Osteoblast (primary cell): ENCODE results near the gene MUC4. TPM values are rescaled to one million over a fixed set of nuclear protein-coding genes. Genes with fewer than 3 reads are reported as not detected.

Experiments
- DNase-seq: peaks from one replicate; pipeline ENCODE4 v3.0.0; 2011; ENCODE audit warnings: low spot score, mixed read lengths; ENCODE audit not compliant: insufficient read length; ENCODE audit errors: missing footprints
- H2AFZ ChIP-seq: 2 replicates; pipeline ENCODE4 v1.6.0; 2011; ENCODE audit warnings: mild to moderate bottlenecking, low read length
- H3K27ac ChIP-seq: 2 replicates; pipeline ENCODE4 v1.5.1; 2011; ENCODE audit warnings: mild to moderate bottlenecking, low read depth, low read length, moderate library complexity
- H3K27me3 ChIP-seq: 2 replicates; pipeline ENCODE4 v1.6.0; 2012; ENCODE audit warnings: mild to moderate bottlenecking, control low read depth, inconsistent platforms, low read length, moderate library complexity; ENCODE audit not compliant: insufficient read depth
- H3K36me3 ChIP-seq: 2 replicates; pipeline ENCODE4 v1.5.1; 2011; ENCODE audit warnings: mild to moderate bottlenecking, low read length, control low read depth, moderate library complexity; ENCODE audit not compliant: insufficient read depth
- H3K4me1 ChIP-seq: 2 replicates; pipeline ENCODE4 v1.5.1; 2011; ENCODE audit warnings: mild to moderate bottlenecking, low read length, control low read depth, moderate library complexity; ENCODE audit not compliant: insufficient read depth
- H3K4me2 ChIP-seq: 2 replicates; pipeline ENCODE4 v1.6.0; 2011; ENCODE audit warnings: mild to moderate bottlenecking, low read length; ENCODE audit not compliant: insufficient read depth
- H3K4me3 ChIP-seq: fragments of 200-600 bp; sonication (generic); 3 replicates; pipeline ENCODE4 v1.5.1; 2012; ENCODE audit warnings: mild to moderate bottlenecking, low read length, inconsistent platforms; ENCODE audit not compliant: insufficient read depth
- H3K79me2 ChIP-seq: 2 replicates; pipeline ENCODE4 v1.6.0; 2012; ENCODE audit warnings: mild to moderate bottlenecking, low read length, control low read depth, inconsistent platforms; ENCODE audit not compliant: insufficient read depth
- H3K9me3 ChIP-seq: 2 replicates; pipeline ENCODE4 v1.5.1; 2011; ENCODE audit warnings: low read depth, low read length, control low read depth
- H4K20me1 ChIP-seq: 2 replicates; pipeline ENCODE4 v1.6.0; 2012; ENCODE audit warnings: mild to moderate bottlenecking, low read length, control low read depth; ENCODE audit not compliant: insufficient read depth
- CTCF ChIP-seq: IDR thresholded peaks from 2 replicates; pipeline ENCODE4 v1.5.1; 2011; ENCODE audit warnings: mild to moderate bottlenecking, low read depth, low read length, moderate library complexity; ENCODE audit errors: extremely low read depth
- total RNA-seq: library from RNA; depleted of rRNA; stranded (reverse); fragments of >200 nt; gene quantifications from 2 replicates; pipeline ENCODE4 v1.2.3, GENCODE V29; 2012

The MUC4 gene
- total RNA-seq, 1 donor: not detected

GRCh38 chr3:195838714-195839113 is 27.0 kb upstream of the MUC4 start:
- no peak overlapping the region for H2AFZ ChIP-seq
- peaks cover 11% of the 10 kb centered on the region for H3K27me3 ChIP-seq
- no peaks in the 10 kb centered on the region for H4K20me1 ChIP-seq
- H3K36me3 ChIP-seq: no peaks in the 10 kb centered on the region
- H3K9me3 ChIP-seq: no peaks in the 10 kb centered on the region
- H3K4me2 ChIP-seq: no peak overlapping the region
- H3K27ac ChIP-seq: no peak overlapping the region
- TF ChIP-seq CTCF: no peak
- H3K4me3 ChIP-seq: no peak overlapping the region
- no peaks in the 10 kb centered on the region for H3K4me1 ChIP-seq
- DNase-seq: peak; percentile 36
- H3K79me2 ChIP-seq: no peaks in the 10 kb centered on the region

GRCh38 chr3:195836476-195837135 is 24.9 kb upstream of the MUC4 start:
- Histone ChIP-seq H3K4me1 (no peaks in the 10 kb centered on the region), H3K4me2 (no peak overlapping the region), H3K27me3 (peaks cover 11% of the 10 kb centered on the region), H3K4me3 (no peak overlapping the region), H3K27ac (no peak overlapping the region), H3K79me2 (no peaks in the 10 kb centered on the region), H3K9me3 (no peaks in the 10 kb centered on the region), H3K36me3 (no peaks in the 10 kb centered on the region), H2AFZ (no peak overlapping the region), H4K20me1 (no peaks in the 10 kb centered on the region)
- TF ChIP-seq CTCF: no peak
- peak; percentile 58 for DNase-seq

GRCh38 chr3:195835791-195836190 is 24.1 kb upstream of the MUC4 start:
- no peaks in the 10 kb centered on the region for H3K36me3 ChIP-seq
- no peak overlapping the region for H3K4me3 ChIP-seq
- H3K27me3 ChIP-seq: peaks cover 11% of the 10 kb centered on the region
- H3K79me2 ChIP-seq: no peaks in the 10 kb centered on the region
- H3K4me2 ChIP-seq: no peak overlapping the region
- no peaks in the 10 kb centered on the region for H3K9me3 ChIP-seq
- H4K20me1 ChIP-seq: no peaks in the 10 kb centered on the region
- no peaks in the 10 kb centered on the region for H3K4me1 ChIP-seq
- H2AFZ ChIP-seq: no peak overlapping the region
- no peak overlapping the region for H3K27ac ChIP-seq
- no peak for TF ChIP-seq CTCF
- DNase-seq: peak; percentile 82

GRCh38 chr3:195834675-195835583 is 23.2 kb upstream of the MUC4 start:
- Histone ChIP-seq H3K79me2 (no peaks in the 10 kb centered on the region), H3K4me2 (no peak overlapping the region), H3K27ac (no peak overlapping the region), H3K9me3 (no peaks in the 10 kb centered on the region), H2AFZ (no peak overlapping the region), H3K36me3 (no peaks in the 10 kb centered on the region), H3K27me3 (peaks cover 11% of the 10 kb centered on the region), H3K4me3 (no peak overlapping the region), H4K20me1 (no peaks in the 10 kb centered on the region), H3K4me1 (no peaks in the 10 kb centered on the region)
- TF ChIP-seq CTCF: no peak
- DNase-seq: peak; percentile 56
